Superior temporal gyrus (tissue), 1 donor: ENCODE measurements around the gene THRA.

Experiments
- DNase-seq: peaks from one replicate; pipeline ENCODE4 v3.0.0-alpha.2; 2016; ENCODE audit errors: extremely low spot score

Gene THRA

GRCh38 chr17:40098846-40099618, 36.3 kb downstream of the THRA start:
- peak; percentile 95 for DNase-seq

- no peak for DNase-seq
These were observed 37.1 kb downstream of the THRA start for GRCh38 chr17:40099619-40100418.

GRCh38 chr17:40100419-40100668, 37.6 kb downstream of the THRA start, which contains the start of gene NR1D1:
Gene NR1D1 (minus strand): TSS chr17:40100589. CDS start chr17:40100094, 495 bp downstream.
- DNase-seq = no peak

- peak; percentile 98 for DNase-seq
These were observed 38.1 kb downstream of the THRA start for GRCh38 chr17:40100669-40101366.

GRCh38 chr17:40101367-40102210, 38.8 kb downstream of the THRA start:
- DNase-seq = no peak

- no peak for DNase-seq
These were observed 40.4 kb downstream of the THRA start for GRCh38 chr17:40103071-40103661.

- no peak for DNase-seq
These were observed 40.9 kb downstream of the THRA start for GRCh38 chr17:40103688-40104087.

- DNase-seq = no peak
These were observed 42.1 kb downstream of the THRA start for GRCh38 chr17:40104594-40105486.

GRCh38 chr17:40105861-40106759, 43.3 kb downstream of the THRA start:
- no peak for DNase-seq

- peak; percentile 78 for DNase-seq
These were observed 44.2 kb downstream of the THRA start for GRCh38 chr17:40106760-40107521.

GRCh38 chr17:40107522-40108174, 44.9 kb downstream of the THRA start:
- peak; percentile 71 for DNase-seq

GRCh38 chr17:40108970-40109824, 46.4 kb downstream of the THRA start:
- DNase-seq = no peak

GRCh38 chr17:40110026-40110845, 47.5 kb downstream of the THRA start:
- DNase-seq = peak; percentile 24

- DNase-seq = peak; percentile 94
These were observed 48.7 kb downstream of the THRA start for GRCh38 chr17:40111221-40112128.

- no peak for DNase-seq
These were observed 49.5 kb downstream of the THRA start for GRCh38 chr17:40112191-40112711.
